NK-92 (cell line): ENCODE data around the gene IL1RN.

Experiments used
- DNase-seq: peaks from one replicate; lab custom pipeline; 2025; ENCODE audit not compliant: unreplicated experiment; lab: John Stamatoyannopoulos, UW

Gene IL1RN

DNA sequence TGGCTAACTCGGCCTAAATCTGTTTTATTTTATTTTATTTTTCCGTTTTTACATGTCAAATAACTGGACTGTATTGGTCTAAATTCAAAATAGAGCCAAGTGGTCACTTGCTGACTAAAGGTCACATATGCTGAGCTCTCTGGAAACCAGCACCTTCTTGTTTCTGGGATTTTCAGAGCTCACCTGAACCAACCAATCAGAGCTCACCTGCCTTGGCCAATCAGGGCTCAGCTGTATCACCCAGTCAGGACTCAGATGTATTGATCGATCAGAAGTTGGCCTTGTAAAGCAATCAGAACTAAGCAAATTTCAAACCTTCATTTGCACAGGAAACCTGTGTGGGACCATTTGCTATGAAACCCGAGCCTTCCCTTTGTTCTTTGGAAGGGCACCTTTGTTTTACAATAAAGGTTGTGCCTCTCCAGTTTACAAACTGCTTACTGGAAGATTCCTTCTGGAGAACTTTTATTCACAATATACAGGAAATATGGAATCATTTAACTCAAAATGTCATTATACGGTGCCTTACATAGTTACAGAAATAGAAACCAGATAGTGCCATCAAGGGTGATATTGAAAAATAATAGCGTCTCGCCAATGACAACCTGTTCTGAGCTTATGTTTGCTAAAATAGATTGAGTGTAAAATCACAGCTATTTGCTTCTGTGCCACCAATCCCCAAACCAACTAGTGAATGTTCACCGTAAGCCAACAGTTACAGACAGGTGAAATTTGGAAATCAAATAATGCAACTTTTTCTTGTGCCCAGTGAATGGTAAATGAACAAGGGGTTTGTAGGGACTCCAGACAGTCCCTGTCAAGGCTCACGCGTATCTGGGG, 29.1 kb downstream of the IL1RN start:
- no peak for DNase-seq

GRCh38 chr2:113157118-113157896, 29.9 kb downstream of the IL1RN start:
- DNase-seq = no peak

GRCh38 chr2:113157897-113158753, 30.7 kb downstream of the IL1RN start:
- no peak for DNase-seq

GRCh38 chr2:113158884-113159553, 31.6 kb downstream of the IL1RN start:
- DNase-seq = no peak

DNA sequence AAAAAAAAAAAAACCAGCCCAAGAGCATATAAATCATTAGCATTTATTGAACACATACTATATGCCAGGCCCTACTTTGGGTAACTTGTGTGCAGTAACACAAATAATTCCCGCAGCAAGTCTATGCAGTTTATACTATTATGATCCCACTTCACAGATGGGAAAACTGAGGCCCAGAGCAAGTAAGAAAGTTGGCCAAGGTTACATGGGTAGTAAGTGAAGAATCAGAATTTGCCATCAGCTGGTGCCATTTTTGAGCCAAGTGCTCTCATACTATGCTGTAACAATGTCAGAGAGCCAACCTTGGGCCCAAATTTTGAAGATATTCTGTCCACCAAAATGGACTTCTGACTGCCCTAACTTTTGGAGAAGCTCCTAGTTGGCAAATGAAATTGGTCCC, 32.9 kb downstream of the IL1RN start:
- no peak for DNase-seq

- DNase-seq = no peak
These were observed 33.6 kb downstream of the IL1RN start for GRCh38 chr2:113160962-113161361.

GRCh38 chr2:113162173-113162572, 34.8 kb downstream of the IL1RN start:
- DNase-seq = no peak

- no peak for DNase-seq
These were observed 35.5 kb downstream of the IL1RN start for GRCh38 chr2:113162869-113163268.

DNA sequence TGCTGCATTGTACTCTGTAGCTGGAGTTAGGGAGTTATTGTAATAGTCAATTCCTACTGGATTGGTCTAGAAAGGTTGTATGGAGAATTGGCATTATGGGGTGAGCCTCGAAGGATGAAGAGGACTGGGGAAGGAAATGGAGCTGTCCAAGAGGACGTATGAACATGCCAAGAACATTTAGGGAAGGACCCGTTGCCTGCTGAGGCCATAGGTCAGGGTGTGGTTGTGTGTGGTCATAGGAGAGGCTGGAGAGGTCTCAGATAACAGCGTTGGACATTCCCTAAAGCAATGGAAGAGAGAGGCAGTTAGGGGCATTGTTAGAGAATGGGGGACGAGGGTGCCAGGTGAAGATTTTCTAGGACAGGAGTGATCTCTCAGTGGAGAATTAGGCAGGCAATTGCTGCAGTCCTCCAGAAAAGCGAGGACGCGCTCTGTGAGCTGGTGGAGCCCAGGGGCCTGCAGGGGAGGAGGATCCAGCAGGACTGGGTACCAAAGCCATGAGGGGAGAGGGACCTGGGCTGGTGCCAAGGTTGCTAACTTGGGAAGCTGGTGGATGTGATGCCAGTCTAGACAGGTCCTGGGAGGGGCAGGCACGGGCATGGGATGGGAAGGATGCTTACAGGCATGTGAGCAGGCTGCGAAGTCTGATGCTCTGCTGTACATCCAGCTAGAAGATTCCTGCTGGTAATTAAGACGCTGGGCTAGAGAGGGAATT, 37.0 kb downstream of the IL1RN start:
- no peak for DNase-seq

DNA sequence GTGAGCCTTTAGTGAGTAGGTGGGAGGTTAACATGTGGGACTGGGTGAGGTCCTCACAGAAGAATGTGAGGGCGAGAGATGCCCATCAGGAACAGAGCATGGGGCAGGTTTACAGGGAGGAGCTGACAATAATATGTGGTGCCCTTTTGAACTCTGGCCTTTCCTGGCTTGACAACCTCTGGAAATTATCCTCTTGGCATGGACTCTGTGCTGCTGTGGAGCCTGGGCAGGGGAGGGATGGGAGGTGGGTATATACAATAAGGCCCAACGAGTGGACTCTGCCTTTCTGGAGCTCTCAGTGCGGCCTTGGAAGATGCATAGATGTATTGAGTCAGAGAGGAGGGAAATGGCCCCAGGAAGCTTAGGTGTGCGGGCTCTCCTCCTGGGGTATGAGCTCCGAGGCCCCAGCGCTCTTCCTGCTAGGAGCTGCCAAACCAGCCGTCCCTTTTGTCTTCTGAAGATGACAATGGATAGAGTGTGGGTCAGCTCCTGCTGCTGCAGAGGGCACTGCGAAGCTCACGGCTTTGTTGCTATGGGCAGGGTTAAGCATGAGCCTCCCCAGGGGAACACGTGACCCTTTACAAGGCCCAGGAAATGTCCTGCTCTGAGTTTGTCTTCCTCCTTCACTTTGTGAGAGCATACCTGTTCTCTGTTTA, 37.7 kb downstream of the IL1RN start:
- DNase-seq = no peak

GRCh38 chr2:113166187-113166645, 38.8 kb downstream of the IL1RN start:
- DNase-seq = no peak

- no peak for DNase-seq
These were observed 39.9 kb downstream of the IL1RN start for GRCh38 chr2:113167115-113167932.

GRCh38 chr2:113167962-113168340, 40.6 kb downstream of the IL1RN start:
- no peak for DNase-seq

GRCh38 chr2:113169002-113169530, 41.7 kb downstream of the IL1RN start:
- DNase-seq = no peak

GRCh38 chr2:113169586-113169985, 42.2 kb downstream of the IL1RN start:
- DNase-seq = no peak

- DNase-seq = no peak
These were observed 44.1 kb downstream of the IL1RN start for GRCh38 chr2:113171334-113172075.

GRCh38 chr2:113172721-113173541, 45.5 kb downstream of the IL1RN start:
- DNase-seq = no peak
